ENCODE results near the gene MRPL10.

DNA sequence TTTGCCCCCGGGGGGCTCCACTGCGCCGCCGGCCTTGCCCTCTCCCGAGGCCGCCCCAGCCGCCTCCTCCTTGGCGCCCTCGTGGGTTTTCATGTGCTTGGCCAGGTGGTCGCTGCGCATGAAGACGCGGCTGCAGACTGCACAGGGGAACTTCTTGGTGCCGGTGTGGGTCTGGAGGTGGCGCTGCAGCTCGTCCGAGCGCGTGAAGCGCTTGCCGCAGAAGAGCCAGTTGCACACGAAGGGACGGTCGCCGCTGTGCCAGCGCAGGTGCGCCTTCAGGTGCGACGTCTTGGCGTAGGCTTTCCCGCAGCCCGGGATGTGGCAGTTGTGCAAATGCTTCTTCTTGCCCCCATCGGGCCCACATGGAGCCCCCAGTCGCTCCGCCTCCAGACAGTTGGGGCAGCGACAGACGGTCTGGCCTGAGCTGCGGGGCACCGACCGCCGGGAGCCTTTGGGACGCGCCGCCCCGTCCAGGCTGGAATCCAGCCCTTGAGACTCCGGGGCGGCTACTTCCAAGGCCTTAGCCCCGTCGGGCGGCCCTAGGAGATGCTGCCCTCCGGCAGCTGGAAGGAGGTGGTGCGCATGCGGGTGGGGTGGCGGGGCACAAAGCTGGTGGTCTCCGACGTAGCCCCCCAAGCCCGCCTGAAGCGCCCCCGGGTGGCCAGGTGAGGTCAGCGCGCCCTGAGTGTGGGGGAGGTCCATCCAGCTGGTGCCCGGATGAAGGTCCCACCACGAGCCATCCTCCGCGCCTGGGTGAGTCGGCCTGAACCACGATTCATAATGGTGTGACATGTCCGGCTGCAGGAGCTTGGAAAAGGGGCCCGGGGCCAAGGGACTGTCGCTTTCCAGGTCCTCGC is 16.2 kb upstream of the MRPL10 start:
- TF ChIP-seq CTCF (conservative IDR thresholded peaks at IDR 0.05; ENCODE audit: low read length) = peak; percentile 29; the same call in 1 of the 2 replicates
- TF ChIP-seq EZH2phosphoT487 (IDR thresholded peaks at IDR 0.05; ENCODE audit: borderline replicate concordance) = no peak

Measured in Loucy (cell line).